GM18519 (cell line): ENCODE measurements around the gene ELF2.
A peak's percentile ranks its signal among the peaks of the same experiment; 100 is the strongest.
"Not testable (repeated sequence)": the region's sequence is repeated elsewhere in the genome, so short reads cannot be mapped to it uniquely, and the experiment has no call there.

Experiments
- ATAC-seq: cut with Tn5 transposase; IDR thresholded peaks from one replicate; pipeline ENCODE4 v1.9.1; 2021; ENCODE audit warnings: mild to moderate bottlenecking, moderate library complexity; ENCODE audit not compliant: unreplicated experiment, low FRiP score

ELF2 gene

GRCh38 chr4:139083607-139083955 lies 93.4 kb downstream of the ELF2 start:
- ATAC-seq, result peak; percentile 12

- peak; percentile 86 for ATAC-seq
Measured at GRCh38 chr4:139082750-139083606, 94.0 kb downstream of the ELF2 start.

- no peak for ATAC-seq
Measured at GRCh38 chr4:139078926-139079325, 98.1 kb downstream of the ELF2 start.

GRCh38 chr4:139077567-139078355 lies 99.3 kb downstream of the ELF2 start:
- ATAC-seq, result no peak

GRCh38 chr4:139076016-139076744 lies 100.8 kb downstream of the ELF2 start:
- no peak for ATAC-seq

- no peak for ATAC-seq
Measured at GRCh38 chr4:139060591-139060990, 116.4 kb downstream of the ELF2 start.

- ATAC-seq, result not testable (repeated sequence)
Measured at GRCh38 chr4:139059026-139059425, 118.0 kb downstream of the ELF2 start.

GRCh38 chr4:139054791-139055505 lies 122.1 kb downstream of the ELF2 start:
- no peak for ATAC-seq

GRCh38 chr4:139053909-139054308 lies 123.1 kb downstream of the ELF2 start:
- no peak for ATAC-seq

- no peak for ATAC-seq
Measured at GRCh38 chr4:139050446-139050845, 126.6 kb downstream of the ELF2 start.

- ATAC-seq, result no peak
Measured at GRCh38 chr4:139048026-139048425, 129.0 kb downstream of the ELF2 start.

- ATAC-seq, result no peak
Measured at GRCh38 chr4:139044291-139044690, 132.7 kb downstream of the ELF2 start.

- no peak for ATAC-seq
Measured at GRCh38 chr4:139042981-139043460, 134.0 kb downstream of the ELF2 start.

GRCh38 chr4:139038874-139039443 lies 138.1 kb downstream of the ELF2 start:
- ATAC-seq, result no peak

GRCh38 chr4:139036885-139037284 lies 140.1 kb downstream of the ELF2 start:
- no peak for ATAC-seq

GRCh38 chr4:139035650-139036049 lies 141.4 kb downstream of the ELF2 start:
- no peak for ATAC-seq

- ATAC-seq, result peak; percentile 76
Measured at GRCh38 chr4:139030614-139031235, 146.3 kb downstream of the ELF2 start.

- ATAC-seq, result not testable (repeated sequence)
Measured at GRCh38 chr4:139029866-139030363, 147.1 kb downstream of the ELF2 start.

- no peak for ATAC-seq
Measured at GRCh38 chr4:139028191-139028661, 148.8 kb downstream of the ELF2 start.
